HEK293 (cell line): Measurements from ENCODE around the gene TMEM273.

Experiments
- CTCF ChIA-PET: fragments of 350-600 bp; formaldehyde crosslinking; extraction: SDS; loops from one replicate; lab custom pipeline; 2021; ENCODE audit warnings: antibody characterized with exemption; lab: Yijun Ruan, JAX
- POLR2A ChIA-PET: fragments of 300-600 bp; formaldehyde crosslinking; extraction: SDS; loops from one replicate; lab custom pipeline; 2020; ENCODE audit warnings: antibody characterized with exemption, inconsistent platforms; lab: Yijun Ruan, JAX
- H3K27ac ChIP-seq: fragments of 200-500 bp; sonication (Bioruptor generic); 2 replicates; pipeline ENCODE4 v1.5.1; 2014; ENCODE audit warnings: low read depth, low read length, control low read depth, inconsistent platforms; ENCODE audit errors: extremely low read depth
- H3K36me3 ChIP-seq, 2 experiments: fragments of 200-500 bp in 1 of 2; sonication (Bioruptor generic) in 1 of 2; 1 replicate in 1 of 2; 2 replicates in 1 of 2; pipeline ENCODE4 v1.5.1; 2014 to 2017; ENCODE audit warnings: inconsistent platforms in 2 of 2, low read length in 2 of 2; ENCODE audit not compliant: control insufficient read depth in 2 of 2, insufficient read depth in 1 of 2
- H3K4me1 ChIP-seq: fragments of 200-500 bp; sonication (Bioruptor generic); 2 replicates; pipeline ENCODE4 v1.5.1; 2014; ENCODE audit warnings: mild to moderate bottlenecking, low read length, inconsistent platforms; ENCODE audit not compliant: control insufficient read depth, insufficient read depth
- H3K4me3 ChIP-seq: 2 replicates; pipeline ENCODE4 v1.5.1; 2011; ENCODE audit warnings: low read depth, mild to moderate bottlenecking, control low read depth, low read length, moderate library complexity
- H3K9me3 ChIP-seq: fragments of 200-500 bp; sonication (Bioruptor generic); 2 replicates; pipeline ENCODE4 v1.5.1; 2014; ENCODE audit warnings: low read depth, low read length, inconsistent platforms; ENCODE audit not compliant: control insufficient read depth, insufficient read depth
- FEZF1 ChIP-seq: fragments of 450-650 bp; formaldehyde crosslinking; IDR thresholded peaks from 2 replicates; pipeline ENCODE4 v1.5.1; 2016; ENCODE audit warnings: missing biosample characterization, missing genetic modification characterization
- ZBTB7A ChIP-seq: fragments of 450-650 bp; formaldehyde crosslinking; IDR thresholded peaks from 2 replicates; pipeline ENCODE4 v1.5.1; 2016; ENCODE audit warnings: low read depth, missing biosample characterization, missing genetic modification characterization
- ZFP37 ChIP-seq: fragments of 450-650 bp; formaldehyde crosslinking; IDR thresholded peaks from 2 replicates; pipeline ENCODE4 v1.5.1; 2016; ENCODE audit warnings: missing biosample characterization, missing genetic modification characterization
- ZNF10 ChIP-seq: fragments of 450-650 bp; formaldehyde crosslinking; IDR thresholded peaks from 2 replicates; pipeline ENCODE4 v1.5.1; 2017; ENCODE audit warnings: missing biosample characterization, missing genetic modification characterization
- ZNF16 ChIP-seq: fragments of 450-650 bp; formaldehyde crosslinking; IDR thresholded peaks from 2 replicates; pipeline ENCODE4 v1.5.1; 2016; ENCODE audit warnings: low read depth, missing biosample characterization, missing genetic modification characterization
- ZNF221 ChIP-seq: fragments of 450-650 bp; formaldehyde crosslinking; IDR thresholded peaks from 2 replicates; pipeline ENCODE4 v1.5.1; 2017; ENCODE audit warnings: missing biosample characterization, missing genetic modification characterization, borderline replicate concordance
- ZNF274 ChIP-seq, 2 experiments: fragments of 200-500 bp in 1 of 2; fragments of 450-650 bp in 1 of 2; sonication (Bioruptor generic) in 1 of 2; formaldehyde crosslinking in 1 of 2; IDR thresholded peaks; 2 replicates each; pipeline versions ENCODE4 v1.5.1 to v1.6.1; 2014 to 2016; ENCODE audit warnings: borderline replicate concordance in 1 of 2, inconsistent platforms in 1 of 2, low read length in 1 of 2, missing biosample characterization in 1 of 2, missing genetic modification characterization in 1 of 2
- ZNF341 ChIP-seq: fragments of 450-650 bp; formaldehyde crosslinking; IDR thresholded peaks from 2 replicates; pipeline ENCODE4; 2016; ENCODE audit warnings: low read depth, missing biosample characterization, missing genetic modification characterization
- ZNF548 ChIP-seq: fragments of 450-650 bp; formaldehyde crosslinking; IDR thresholded peaks from 2 replicates; pipeline ENCODE4 v1.5.1; 2016; ENCODE audit warnings: missing biosample characterization, missing genetic modification characterization
- ZNF621 ChIP-seq: fragments of 450-650 bp; formaldehyde crosslinking; IDR thresholded peaks from 2 replicates; pipeline ENCODE4 v1.5.1; 2017; ENCODE audit warnings: missing biosample characterization, missing genetic modification characterization
- ZNF670 ChIP-seq: fragments of 450-650 bp; formaldehyde crosslinking; IDR thresholded peaks from 2 replicates; pipeline ENCODE4 v1.5.1; 2016; ENCODE audit warnings: missing biosample characterization, missing genetic modification characterization, low read depth
- ZSCAN23 ChIP-seq: fragments of 450-650 bp; formaldehyde crosslinking; IDR thresholded peaks from 2 replicates; pipeline ENCODE4 v1.5.1; 2016; ENCODE audit warnings: missing biosample characterization, missing genetic modification characterization
- TF ChIP-seq, protein P1 (sequence below): fragments of 450-650 bp; formaldehyde crosslinking; conservative IDR thresholded peaks from 2 replicates; pipeline ENCODE4 v1.5.1; 2016; ENCODE audit warnings: low read depth, missing biosample characterization, missing genetic modification characterization
- TF ChIP-seq, protein P2 (sequence below): fragments of 450-650 bp; formaldehyde crosslinking; IDR thresholded peaks from 2 replicates; pipeline ENCODE4 v1.5.1; 2016; ENCODE audit warnings: missing biosample characterization, missing genetic modification characterization
- TF ChIP-seq, protein P3 (sequence below): fragments of 450-650 bp; formaldehyde crosslinking; IDR thresholded peaks from 2 replicates; pipeline ENCODE4 v1.5.1; 2017; ENCODE audit warnings: missing biosample characterization, missing genetic modification characterization
- TF ChIP-seq, protein P4 (sequence below): fragments of 450-650 bp; formaldehyde crosslinking; IDR thresholded peaks from 2 replicates; pipeline ENCODE4 v1.5.1; 2016; ENCODE audit warnings: missing biosample characterization, missing genetic modification characterization

Gene TMEM273

DNA sequence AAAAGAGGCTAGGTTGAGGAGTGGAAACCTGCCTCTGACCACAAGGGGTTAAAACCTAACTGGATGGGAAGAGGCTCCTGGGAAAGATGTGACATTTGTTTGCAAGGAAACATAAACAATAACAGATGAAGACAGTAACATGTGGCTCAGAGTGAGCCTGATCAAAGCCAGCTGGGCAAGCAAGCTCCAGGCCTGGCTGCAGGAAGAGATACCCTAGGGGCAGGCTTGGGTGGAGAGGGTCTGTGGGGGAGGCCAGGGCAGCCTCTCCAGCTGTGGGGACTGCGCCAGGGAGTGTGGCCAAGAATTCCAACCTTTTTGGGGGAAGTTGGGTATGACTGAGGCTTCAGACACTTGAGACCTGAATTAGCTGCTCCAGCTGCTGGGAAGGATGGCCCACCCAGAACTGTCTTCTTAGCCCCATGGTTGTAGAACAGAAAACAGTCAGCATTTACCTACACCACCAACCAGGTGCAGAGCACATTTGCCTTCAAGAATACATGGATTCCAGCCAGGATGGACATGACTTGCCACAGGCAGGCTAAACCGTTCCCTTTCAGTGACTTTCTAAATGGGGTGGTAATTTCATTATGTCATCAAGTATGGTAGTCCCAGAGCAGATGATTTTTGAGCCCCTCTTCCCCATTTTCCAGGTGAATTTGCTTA, 44.0 kb downstream of the TMEM273 start:
- ChIA-PET POLR2A (no interaction called here), CTCF (no interaction called here)
- no peaks in the 10 kb centered on the region for H3K4me1 ChIP-seq

DNA sequence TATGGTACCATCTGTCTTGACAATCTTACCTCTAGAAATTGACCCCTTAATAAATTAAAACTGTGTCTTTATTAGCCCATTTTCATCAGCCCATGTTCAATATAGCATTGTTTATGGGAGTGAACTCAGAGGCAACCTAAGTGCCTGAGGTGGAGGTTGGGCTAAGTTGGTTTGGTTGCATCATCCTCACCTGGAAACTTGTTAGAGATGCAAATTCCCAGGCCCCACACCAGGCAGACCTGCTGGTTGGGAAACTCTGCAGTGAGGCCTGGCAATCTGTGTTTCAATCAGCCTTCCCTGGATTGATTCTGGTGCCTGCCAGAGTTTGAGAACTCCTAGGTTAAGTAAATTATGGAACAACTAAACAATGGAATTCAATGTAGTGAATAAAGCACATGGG, 44.9 kb downstream of the TMEM273 start:
- Histone ChIP-seq H3K36me3 (no peaks in the 10 kb centered on the region), H3K4me1 (no peaks in the 10 kb centered on the region), H3K4me3 (no peak overlapping the region), H3K27ac (no peak overlapping the region), H3K9me3 (no peaks in the 10 kb centered on the region)
- ChIA-PET POLR2A (no interaction called here), CTCF (no interaction called here)
- TF ChIP-seq, protein P1, sequence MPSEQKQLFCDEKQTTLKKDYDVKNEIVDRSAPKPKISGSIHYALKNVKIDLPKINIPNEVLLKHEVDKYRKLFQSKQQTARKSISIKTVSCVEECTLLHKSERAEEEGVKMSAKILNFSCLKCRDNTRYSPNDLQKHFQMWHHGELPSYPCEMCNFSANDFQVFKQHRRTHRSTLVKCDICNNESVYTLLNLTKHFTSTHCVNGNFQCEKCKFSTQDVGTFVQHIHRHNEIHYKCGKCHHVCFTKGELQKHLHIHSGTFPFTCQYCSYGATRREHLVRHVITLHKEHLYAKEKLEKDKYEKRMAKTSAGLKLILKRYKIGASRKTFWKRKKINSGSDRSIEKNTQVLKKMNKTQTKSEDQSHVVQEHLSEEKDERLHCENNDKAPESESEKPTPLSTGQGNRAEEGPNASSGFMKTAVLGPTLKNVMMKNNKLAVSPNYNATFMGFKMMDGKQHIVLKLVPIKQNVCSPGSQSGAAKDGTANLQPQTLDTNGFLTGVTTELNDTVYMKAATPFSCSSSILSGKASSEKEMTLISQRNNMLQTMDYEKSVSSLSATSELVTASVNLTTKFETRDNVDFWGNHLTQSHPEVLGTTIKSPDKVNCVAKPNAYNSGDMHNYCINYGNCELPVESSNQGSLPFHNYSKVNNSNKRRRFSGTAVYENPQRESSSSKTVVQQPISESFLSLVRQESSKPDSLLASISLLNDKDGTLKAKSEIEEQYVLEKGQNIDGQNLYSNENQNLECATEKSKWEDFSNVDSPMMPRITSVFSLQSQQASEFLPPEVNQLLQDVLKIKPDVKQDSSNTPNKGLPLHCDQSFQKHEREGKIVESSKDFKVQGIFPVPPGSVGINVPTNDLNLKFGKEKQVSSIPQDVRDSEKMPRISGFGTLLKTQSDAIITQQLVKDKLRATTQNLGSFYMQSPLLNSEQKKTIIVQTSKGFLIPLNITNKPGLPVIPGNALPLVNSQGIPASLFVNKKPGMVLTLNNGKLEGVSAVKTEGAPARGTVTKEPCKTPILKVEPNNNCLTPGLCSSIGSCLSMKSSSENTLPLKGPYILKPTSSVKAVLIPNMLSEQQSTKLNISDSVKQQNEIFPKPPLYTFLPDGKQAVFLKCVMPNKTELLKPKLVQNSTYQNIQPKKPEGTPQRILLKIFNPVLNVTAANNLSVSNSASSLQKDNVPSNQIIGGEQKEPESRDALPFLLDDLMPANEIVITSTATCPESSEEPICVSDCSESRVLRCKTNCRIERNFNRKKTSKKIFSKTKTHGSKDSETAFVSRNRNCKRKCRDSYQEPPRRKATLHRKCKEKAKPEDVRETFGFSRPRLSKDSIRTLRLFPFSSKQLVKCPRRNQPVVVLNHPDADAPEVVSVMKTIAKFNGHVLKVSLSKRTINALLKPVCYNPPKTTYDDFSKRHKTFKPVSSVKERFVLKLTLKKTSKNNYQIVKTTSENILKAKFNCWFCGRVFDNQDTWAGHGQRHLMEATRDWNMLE (tag by site-specific recombination), result no peak
- no peak for TF ChIP-seq ZNF670

More for the DNA sequence above, 44.0 kb downstream of the TMEM273 start:
- H3K36me3 ChIP-seq, result no peaks in the 10 kb centered on the region
- no peaks in the 10 kb centered on the region for H3K9me3 ChIP-seq
- H3K27ac ChIP-seq, result no peak overlapping the region
- no peak overlapping the region for H3K4me3 ChIP-seq
- TF ChIP-seq ZNF16 (no peak), ZNF621 (tag by site-specific recombination) (no peak), ZNF221 (tag by site-specific recombination) (no peak), ZBTB7A (tag by site-specific recombination) (no peak), ZNF548 (tag by site-specific recombination) (no peak), ZFP37 (tag by site-specific recombination) (no peak), ZNF341 (no peak), ZNF10 (tag by site-specific recombination) (no peak), ZSCAN23 (tag by site-specific recombination) (no peak), ZNF274 (IDR thresholded peaks at IDR 0.05; ENCODE audit: low read length) (no peak), ZNF274 (tag by site-specific recombination; IDR thresholded peaks at IDR 0.05; ENCODE audit: borderline replicate concordance) (no peak), FEZF1 (tag by site-specific recombination) (no peak)
- TF ChIP-seq, protein P2, sequence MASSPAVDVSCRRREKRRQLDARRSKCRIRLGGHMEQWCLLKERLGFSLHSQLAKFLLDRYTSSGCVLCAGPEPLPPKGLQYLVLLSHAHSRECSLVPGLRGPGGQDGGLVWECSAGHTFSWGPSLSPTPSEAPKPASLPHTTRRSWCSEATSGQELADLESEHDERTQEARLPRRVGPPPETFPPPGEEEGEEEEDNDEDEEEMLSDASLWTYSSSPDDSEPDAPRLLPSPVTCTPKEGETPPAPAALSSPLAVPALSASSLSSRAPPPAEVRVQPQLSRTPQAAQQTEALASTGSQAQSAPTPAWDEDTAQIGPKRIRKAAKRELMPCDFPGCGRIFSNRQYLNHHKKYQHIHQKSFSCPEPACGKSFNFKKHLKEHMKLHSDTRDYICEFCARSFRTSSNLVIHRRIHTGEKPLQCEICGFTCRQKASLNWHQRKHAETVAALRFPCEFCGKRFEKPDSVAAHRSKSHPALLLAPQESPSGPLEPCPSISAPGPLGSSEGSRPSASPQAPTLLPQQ, result no peak
- TF ChIP-seq, protein P3, sequence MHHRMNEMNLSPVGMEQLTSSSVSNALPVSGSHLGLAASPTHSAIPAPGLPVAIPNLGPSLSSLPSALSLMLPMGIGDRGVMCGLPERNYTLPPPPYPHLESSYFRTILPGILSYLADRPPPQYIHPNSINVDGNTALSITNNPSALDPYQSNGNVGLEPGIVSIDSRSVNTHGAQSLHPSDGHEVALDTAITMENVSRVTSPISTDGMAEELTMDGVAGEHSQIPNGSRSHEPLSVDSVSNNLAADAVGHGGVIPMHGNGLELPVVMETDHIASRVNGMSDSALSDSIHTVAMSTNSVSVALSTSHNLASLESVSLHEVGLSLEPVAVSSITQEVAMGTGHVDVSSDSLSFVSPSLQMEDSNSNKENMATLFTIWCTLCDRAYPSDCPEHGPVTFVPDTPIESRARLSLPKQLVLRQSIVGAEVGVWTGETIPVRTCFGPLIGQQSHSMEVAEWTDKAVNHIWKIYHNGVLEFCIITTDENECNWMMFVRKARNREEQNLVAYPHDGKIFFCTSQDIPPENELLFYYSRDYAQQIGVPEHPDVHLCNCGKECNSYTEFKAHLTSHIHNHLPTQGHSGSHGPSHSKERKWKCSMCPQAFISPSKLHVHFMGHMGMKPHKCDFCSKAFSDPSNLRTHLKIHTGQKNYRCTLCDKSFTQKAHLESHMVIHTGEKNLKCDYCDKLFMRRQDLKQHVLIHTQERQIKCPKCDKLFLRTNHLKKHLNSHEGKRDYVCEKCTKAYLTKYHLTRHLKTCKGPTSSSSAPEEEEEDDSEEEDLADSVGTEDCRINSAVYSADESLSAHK (tag by site-specific recombination), result no peak
- TF ChIP-seq, protein P4, sequence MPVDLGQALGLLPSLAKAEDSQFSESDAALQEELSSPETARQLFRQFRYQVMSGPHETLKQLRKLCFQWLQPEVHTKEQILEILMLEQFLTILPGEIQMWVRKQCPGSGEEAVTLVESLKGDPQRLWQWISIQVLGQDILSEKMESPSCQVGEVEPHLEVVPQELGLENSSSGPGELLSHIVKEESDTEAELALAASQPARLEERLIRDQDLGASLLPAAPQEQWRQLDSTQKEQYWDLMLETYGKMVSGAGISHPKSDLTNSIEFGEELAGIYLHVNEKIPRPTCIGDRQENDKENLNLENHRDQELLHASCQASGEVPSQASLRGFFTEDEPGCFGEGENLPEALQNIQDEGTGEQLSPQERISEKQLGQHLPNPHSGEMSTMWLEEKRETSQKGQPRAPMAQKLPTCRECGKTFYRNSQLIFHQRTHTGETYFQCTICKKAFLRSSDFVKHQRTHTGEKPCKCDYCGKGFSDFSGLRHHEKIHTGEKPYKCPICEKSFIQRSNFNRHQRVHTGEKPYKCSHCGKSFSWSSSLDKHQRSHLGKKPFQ (tag by site-specific recombination), result no peak
- TF ChIP-seq, all 188 proteins: peak for 0
